H1 (cell line): ENCODE results near the gene CCDC110. TPM values are rescaled to one million over a fixed set of nuclear protein-coding genes. Genes with fewer than 3 reads are reported as not detected.

ENCODE experiments used
- EP300 ChIP-seq, 2 experiments: IDR thresholded peaks; 1 replicate in 1 of 2; 2 replicates in 1 of 2; pipeline ENCODE4 v1.6.1; 2011 to 2012; ENCODE audit warnings: low read depth in 2 of 2, low read length in 2 of 2, mild to moderate bottlenecking in 2 of 2, borderline replicate concordance in 1 of 2, inconsistent platforms in 1 of 2, moderate library complexity in 1 of 2
- HDAC6 ChIP-seq: IDR thresholded peaks from one replicate; pipeline ENCODE4 v1.7.1; 2012; ENCODE audit warnings: low read depth, mild to moderate bottlenecking, inconsistent platforms, low read length, moderate library complexity
- YY1 ChIP-seq: IDR thresholded peaks from 2 replicates; pipeline ENCODE4 v1.6.1; 2011; ENCODE audit warnings: low read depth, mild to moderate bottlenecking, low read length
- polyA plus RNA-seq, 7 experiments: library from polyadenylated mRNA; depleted of rRNA in 3 of 7; stranded (reverse) in 5 of 7; unstranded in 2 of 7; fragments of >200 nt in 5 of 7; fragments of 200-250 nt in 2 of 7; gene quantifications; 1 replicate in 5 of 7; 2 replicates in 1 of 7; 4 replicates in 1 of 7; pipeline versions ENCODE4 v1.2.1 to v1.2.3, GENCODE V29; 2011 to 2013; ENCODE audit warnings: missing spikeins in 2 of 7, mixed read lengths in 2 of 7
- total RNA-seq: library from RNA; stranded (reverse); fragmentation: NEBNext Ultra II Directional; extraction: Animal tissue kit (Norgen Biotek cat#: 25700); gene quantifications from 2 replicates; pipeline ENCODE4 v1.2.1, GENCODE V29; 2021
- TF ChIP-seq, protein P1 (sequence below): IDR thresholded peaks from 2 replicates; pipeline ENCODE4 v1.6.1; 2012; ENCODE audit warnings: inconsistent platforms

Gene CCDC110
- total and polyA plus RNA-seq, 2 of the 8 experiments (the other 6 are each of a cell fraction or from before 2014, with no cell fraction given): 0.33 to 3.1 TPM

- TF ChIP-seq EP300 (IDR thresholded peaks at IDR 0.05; ENCODE audit: borderline replicate concordance in 1 of 2, low read depth in 2 of 2, low read length in 2 of 2) (no peak), HDAC6 (no peak), YY1 (no peak)
- TF ChIP-seq, protein P1, sequence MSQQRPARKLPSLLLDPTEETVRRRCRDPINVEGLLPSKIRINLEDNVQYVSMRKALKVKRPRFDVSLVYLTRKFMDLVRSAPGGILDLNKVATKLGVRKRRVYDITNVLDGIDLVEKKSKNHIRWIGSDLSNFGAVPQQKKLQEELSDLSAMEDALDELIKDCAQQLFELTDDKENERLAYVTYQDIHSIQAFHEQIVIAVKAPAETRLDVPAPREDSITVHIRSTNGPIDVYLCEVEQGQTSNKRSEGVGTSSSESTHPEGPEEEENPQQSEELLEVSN: no peak
Measured at GRCh38 chr4:185510806-185511205, 39.3 kb upstream of the CCDC110 start (continued).
